ENCODE results near the gene COG5.
A peak's percentile ranks its signal among the peaks of the same experiment; 100 is the strongest.

COG5 gene

GRCh38 chr7:107494315-107494751 is 69.4 kb downstream of the COG5 start:
- Mint-ChIP-seq H3K36me3 (ENCODE audit: low read depth) (peaks cover 38% of the 10 kb centered on the region), H3K4me3 (no peak overlapping the region), H3K27me3 (ENCODE audit: low read depth, poor library complexity) (no peaks in the 10 kb centered on the region), H3K9me3 (peaks cover 29% of the 10 kb centered on the region), H3K27ac (no peak overlapping the region), H3K4me1 (no peaks in the 10 kb centered on the region)
- no peak for DNase-seq
- no peak for TF ChIP-seq CTCF (IDR thresholded peaks at IDR 0.05)

GRCh38 chr7:107492875-107493274 is 70.8 kb downstream of the COG5 start:
- Mint-ChIP-seq H3K27me3 (ENCODE audit: low read depth, poor library complexity) (no peaks in the 10 kb centered on the region), H3K4me3 (no peak overlapping the region), H3K36me3 (ENCODE audit: low read depth) (peaks cover 32% of the 10 kb centered on the region), H3K27ac (no peak overlapping the region), H3K4me1 (no peaks in the 10 kb centered on the region), H3K9me3 (peaks cover 29% of the 10 kb centered on the region)
- no peak for TF ChIP-seq CTCF (IDR thresholded peaks at IDR 0.05)
- no peak for DNase-seq

GRCh38 chr7:107486041-107486440 is 77.7 kb downstream of the COG5 start:
- no peak overlapping the region for H3K27ac Mint-ChIP-seq
- no peaks in the 10 kb centered on the region for H3K9me3 Mint-ChIP-seq
- no peaks in the 10 kb centered on the region for H3K36me3 Mint-ChIP-seq (ENCODE audit: low read depth)
- no peak overlapping the region for H3K4me3 Mint-ChIP-seq
- no peaks in the 10 kb centered on the region for H3K4me1 Mint-ChIP-seq
- DNase-seq, result no peak
- no peaks in the 10 kb centered on the region for H3K27me3 Mint-ChIP-seq (ENCODE audit: low read depth, poor library complexity)
- no peak for TF ChIP-seq CTCF (IDR thresholded peaks at IDR 0.05)

GRCh38 chr7:107482571-107482970 is 81.1 kb downstream of the COG5 start:
- H3K27me3 Mint-ChIP-seq (ENCODE audit: low read depth, poor library complexity), result no peaks in the 10 kb centered on the region
- no peak overlapping the region for H3K4me3 Mint-ChIP-seq
- DNase-seq, result no peak
- H3K9me3 Mint-ChIP-seq, result no peaks in the 10 kb centered on the region
- H3K36me3 Mint-ChIP-seq (ENCODE audit: low read depth), result no peaks in the 10 kb centered on the region
- H3K27ac Mint-ChIP-seq, result no peak overlapping the region
- no peaks in the 10 kb centered on the region for H3K4me1 Mint-ChIP-seq
- no peak for TF ChIP-seq CTCF (IDR thresholded peaks at IDR 0.05)

- Mint-ChIP-seq H3K4me1 (no peaks in the 10 kb centered on the region), H3K9me3 (no peaks in the 10 kb centered on the region), H3K4me3 (no peak overlapping the region), H3K36me3 (ENCODE audit: low read depth) (no peaks in the 10 kb centered on the region), H3K27me3 (ENCODE audit: low read depth, poor library complexity) (no peaks in the 10 kb centered on the region), H3K27ac (no peak overlapping the region)
- TF ChIP-seq CTCF (IDR thresholded peaks at IDR 0.05), result no peak
- DNase-seq, result no peak
Measured at GRCh38 chr7:107480932-107481331, 82.8 kb downstream of the COG5 start.

- Mint-ChIP-seq H3K4me3 (no peak overlapping the region), H3K36me3 (ENCODE audit: low read depth) (no peaks in the 10 kb centered on the region)
- DNase-seq, result no peak
Measured at GRCh38 chr7:107479303-107479702, 84.4 kb downstream of the COG5 start.

More at GRCh38 chr7:107479303-107479702, 84.4 kb downstream of the COG5 start:
- no peak for TF ChIP-seq CTCF (IDR thresholded peaks at IDR 0.05)
- Mint-ChIP-seq H3K27ac (peak overlapping the region; percentile 8), H3K9me3 (no peaks in the 10 kb centered on the region), H3K4me1 (no peaks in the 10 kb centered on the region), H3K27me3 (ENCODE audit: low read depth, poor library complexity) (no peaks in the 10 kb centered on the region)
